SK-N-SH (cell line): ENCODE measurements around the gene STEAP3. TPM values are rescaled to one million over a fixed set of nuclear protein-coding genes. Genes with fewer than 3 reads are reported as not detected.

Experiments used
- CTCF ChIA-PET: fragments of 300-600, 350-600 bp; formaldehyde crosslinking; extraction: SDS; loops from one replicate; lab custom pipeline; 2021; lab: Yijun Ruan, JAX
- POLR2A ChIA-PET: fragments of 350-600 bp; sonication (Branson Sonifier 250); formaldehyde crosslinking; extraction: SDS; loops from one replicate; lab custom pipeline; 2020; ENCODE audit warnings: antibody characterized with exemption, inconsistent platforms; lab: Yijun Ruan, JAX
- DNase-seq: peaks from one replicate; pipeline ENCODE4 v3.0.0; 2012
- H2AFZ ChIP-seq: fragments of 200-600 bp; sonication (generic); 2 replicates; pipeline ENCODE4 v1.8.1; 2016; ENCODE audit warnings: antibody characterized with exemption, mild to moderate bottlenecking, low read depth
- H3F3A ChIP-seq: fragments of 200-600 bp; sonication (generic); replicated peaks from 2 replicates; pipeline ENCODE3; 2016; ENCODE audit warnings: antibody characterized with exemption, mild to moderate bottlenecking; ENCODE audit not compliant: insufficient read depth
- H3K27ac ChIP-seq, 2 experiments: fragments of 200-500 bp in 1 of 2; fragments of 200-600 bp in 1 of 2; sonication (Bioruptor generic) in 1 of 2; sonication (generic), shearing (Covaris generic) in 1 of 2; 2 replicates each; pipeline versions ENCODE4 v1.5.1 to v1.6.1; 2014 to 2016; ENCODE audit warnings: low read depth in 2 of 2, inconsistent platforms in 1 of 2, low read length in 1 of 2, mild to moderate bottlenecking in 1 of 2, mixed read lengths in 1 of 2
- H3K27me3 ChIP-seq: fragments of 200-600 bp; sonication (generic), shearing (Covaris generic); 2 replicates; pipeline ENCODE4 v1.6.1; 2016; ENCODE audit warnings: mixed run types; ENCODE audit not compliant: insufficient read depth
- H3K36me3 ChIP-seq, 2 experiments: fragments of 200-500 bp in 1 of 2; fragments of 200-600 bp in 1 of 2; sonication (Bioruptor generic) in 1 of 2; sonication (generic) in 1 of 2; replicated peaks in 1 of 2; 2 replicates each; pipeline versions ENCODE3 to v1.5.1; 2014 to 2016; ENCODE audit warnings: low read length in 1 of 2, mild to moderate bottlenecking in 1 of 2; ENCODE audit not compliant: insufficient read depth in 2 of 2, control insufficient read depth in 1 of 2
- H3K4me1 ChIP-seq, 2 experiments: fragments of 200-500 bp in 1 of 2; fragments of 200-600 bp in 1 of 2; sonication (Bioruptor generic) in 1 of 2; sonication (generic), shearing (Covaris generic) in 1 of 2; 2 replicates each; pipeline versions ENCODE4 v1.5.1 to v1.6.1; 2014 to 2016; ENCODE audit warnings: low read depth in 1 of 2, low read length in 1 of 2, mixed run types in 1 of 2; ENCODE audit not compliant: insufficient read depth in 2 of 2, control insufficient read depth in 1 of 2
- H3K4me2 ChIP-seq: fragments of 200-600 bp; sonication (generic), shearing (Covaris generic); 2 replicates; pipeline ENCODE4 v1.6.1; 2017; ENCODE audit warnings: mixed run types
- H3K4me3 ChIP-seq, 2 experiments: fragments of 200-500 bp in 1 of 2; fragments of 200-600 bp in 1 of 2; sonication (Bioruptor generic) in 1 of 2; sonication (generic), shearing (Covaris generic) in 1 of 2; 2 replicates each; pipeline versions ENCODE4 v1.5.1 to v1.8.1; 2014 to 2016; ENCODE audit warnings: low read depth in 2 of 2, inconsistent platforms in 1 of 2, low read length in 1 of 2, mild to moderate bottlenecking in 1 of 2, mixed read lengths in 1 of 2, moderate library complexity in 1 of 2
- H3K79me2 ChIP-seq: fragments of 200-600 bp; sonication (generic); 2 replicates; pipeline ENCODE4 v1.8.1; 2017; ENCODE audit warnings: mild to moderate bottlenecking; ENCODE audit not compliant: insufficient read depth
- H3K9ac ChIP-seq: fragments of 200-600 bp; sonication (generic); 2 replicates; pipeline ENCODE4 v1.6.1; 2017; ENCODE audit warnings: mixed run types
- H3K9me2 ChIP-seq: fragments of 200-600 bp; sonication (generic); 2 replicates; pipeline ENCODE4 v1.6.1; 2017; ENCODE audit warnings: mixed run types
- H3K9me3 ChIP-seq: fragments of 200-600 bp; sonication (generic); 2 replicates; pipeline ENCODE4 v1.6.1; 2017; ENCODE audit warnings: mixed run types, mild to moderate bottlenecking, moderate library complexity
- H4K20me1 ChIP-seq: fragments of 200-600 bp; sonication (generic); 2 replicates; pipeline ENCODE4 v1.6.1; 2017; ENCODE audit warnings: mild to moderate bottlenecking, mixed run types; ENCODE audit not compliant: insufficient read depth
- CTCF ChIP-seq: fragments of 200-600 bp; sonication (generic); IDR thresholded peaks from 2 replicates; pipeline ENCODE4 v1.6.1; 2017; ENCODE audit warnings: antibody characterized with exemption, mild to moderate bottlenecking, moderate library complexity
- ELF1 ChIP-seq: IDR thresholded peaks from 2 replicates; pipeline ENCODE4 v1.4.0; 2012
- EZH2phosphoT487 ChIP-seq: fragments of 200-600 bp; sonication (generic); IDR thresholded peaks from 2 replicates; pipeline ENCODE4 v1.6.1; 2017; ENCODE audit warnings: low read depth, mixed run types, mild to moderate bottlenecking, antibody characterized with exemption, moderate library complexity, borderline replicate concordance
- FOXM1 ChIP-seq: IDR thresholded peaks from 2 replicates; pipeline ENCODE4 v1.4.0; 2012; ENCODE audit warnings: low read depth, mild to moderate bottlenecking
- GABPA ChIP-seq: IDR thresholded peaks from 2 replicates; pipeline ENCODE4 v1.4.0; 2012; ENCODE audit warnings: low read depth, mild to moderate bottlenecking
- GATA2 ChIP-seq: sonication (generic); formaldehyde crosslinking; IDR thresholded peaks from 2 replicates; pipeline ENCODE4 v1.5.0; 2020; ENCODE audit warnings: mild to moderate bottlenecking, missing genetic modification reagents
- IRF3 ChIP-seq: fragments of 150-350 bp; IDR thresholded peaks from 2 replicates; pipeline ENCODE4 v1.6.1; 2016; ENCODE audit warnings: mild to moderate bottlenecking, low read depth, low read length
- MEF2A ChIP-seq: IDR thresholded peaks from 2 replicates; pipeline ENCODE4 v1.4.0; 2012; ENCODE audit warnings: low read depth, borderline replicate concordance
- MXI1 ChIP-seq: IDR thresholded peaks from 2 replicates; pipeline ENCODE4 v1.6.1; 2012; ENCODE audit warnings: mild to moderate bottlenecking, low read depth, low read length, improper control_type of control experiment
- NFIC ChIP-seq: IDR thresholded peaks from 2 replicates; pipeline ENCODE4 v1.4.0; 2012; ENCODE audit warnings: borderline replicate concordance
- PBX3 ChIP-seq: IDR thresholded peaks from 2 replicates; pipeline ENCODE4; 2012
- RFX5 ChIP-seq: IDR thresholded peaks from 2 replicates; pipeline ENCODE4 v1.6.1; 2012; ENCODE audit warnings: mild to moderate bottlenecking, improper control_type of control experiment, low read length
- RXRA ChIP-seq: IDR thresholded peaks from 2 replicates; pipeline ENCODE4 v1.4.0; 2012; ENCODE audit warnings: low read depth, mild to moderate bottlenecking, borderline replicate concordance
- TAF1 ChIP-seq: IDR thresholded peaks from 2 replicates; pipeline ENCODE4 v1.6.1; 2012; ENCODE audit warnings: low read depth, mild to moderate bottlenecking, low read length, moderate library complexity, borderline replicate concordance
- TCF12 ChIP-seq: IDR thresholded peaks from 2 replicates; pipeline ENCODE4 v1.4.0; 2012
- USF1 ChIP-seq: IDR thresholded peaks from 2 replicates; pipeline ENCODE4 v1.4.0; 2012; ENCODE audit warnings: low read depth, borderline replicate concordance
- USF2 ChIP-seq: fragments of 150-350 bp; IDR thresholded peaks from 2 replicates; pipeline ENCODE4 v1.6.1; 2017; ENCODE audit warnings: antibody characterized with exemption, low read length, low read depth, borderline replicate concordance
- ZBTB33 ChIP-seq: IDR thresholded peaks from 2 replicates; pipeline ENCODE4 v1.4.0; 2012; ENCODE audit warnings: low read depth, borderline replicate concordance
- WGBS: methylation state at CpG from one replicate; pipeline ENCODE4 v1.1.6; 2017; ENCODE audit warnings: low lambda C conversion rate; 5-methylcytosine and 5-hydroxymethylcytosine counted together
- polyA plus RNA-seq, 3 experiments: library from polyadenylated mRNA; depleted of rRNA; stranded (reverse); fragments of >200 nt; gene quantifications; 2 replicates each; pipeline ENCODE4 v1.2.3, GENCODE V29; 2012

Gene STEAP3
- polyA plus RNA-seq, 1 of the 3 experiments (the other 2 are of a cell fraction), result 30.6 TPM

GRCh38 chr2:119289093-119289492 is 65.5 kb downstream of the STEAP3 start:
- WGBS, result 72% methylated on average over 10 of the region's 11 CpGs
- H3K27ac ChIP-seq, result no peak overlapping the region
- H3K4me3 ChIP-seq, result no peak overlapping the region
- no peaks in the 10 kb centered on the region for H3K4me1 ChIP-seq
- no peak overlapping the region for H3K9ac ChIP-seq
- TF ChIP-seq RFX5 (no peak), FOXM1 (no peak), CTCF (no peak), USF2 (no peak), ZBTB33 (no peak), NFIC (no peak), USF1 (no peak), IRF3 (no peak), EZH2phosphoT487 (no peak), MXI1 (no peak), MEF2A (no peak), TCF12 (no peak), TAF1 (no peak), PBX3 (no peak), GABPA (no peak), GATA2 (no peak), RXRA (no peak), ELF1 (no peak)
- TF ChIP-seq, all 33 proteins: peak for 0
- Histone ChIP-seq H3K27me3 (no peaks in the 10 kb centered on the region), H3K9me3 (no peaks in the 10 kb centered on the region), H3F3A (no peaks in the 10 kb centered on the region), H3K9me2 (no peaks in the 10 kb centered on the region), H3K79me2 (no peaks in the 10 kb centered on the region), H3K4me2 (no peak overlapping the region), H4K20me1 (no peaks in the 10 kb centered on the region), H2AFZ (no peak overlapping the region), H3K36me3 (peaks cover 0 to 2% of the 10 kb centered on the region in 2 experiments)
- ChIA-PET POLR2A (no interaction called here), CTCF (interaction anchor here (1.2 to 5.1 kb wide), 3 partner anchors 22 to 407 kb away, joined by 3 to 32 read pairs (median 16); no protein-coding TSS in a partner anchor)
- DNase-seq, result no peak
